HG03039 (cell line): ENCODE data around the gene DEFB112.

Source experiments
- ATAC-seq: cut with Tn5 transposase; IDR thresholded peaks from one replicate; pipeline ENCODE4 v1.9.1; 2021; ENCODE audit warnings: mild to moderate bottlenecking, moderate library complexity; ENCODE audit not compliant: unreplicated experiment

Gene DEFB112

DNA sequence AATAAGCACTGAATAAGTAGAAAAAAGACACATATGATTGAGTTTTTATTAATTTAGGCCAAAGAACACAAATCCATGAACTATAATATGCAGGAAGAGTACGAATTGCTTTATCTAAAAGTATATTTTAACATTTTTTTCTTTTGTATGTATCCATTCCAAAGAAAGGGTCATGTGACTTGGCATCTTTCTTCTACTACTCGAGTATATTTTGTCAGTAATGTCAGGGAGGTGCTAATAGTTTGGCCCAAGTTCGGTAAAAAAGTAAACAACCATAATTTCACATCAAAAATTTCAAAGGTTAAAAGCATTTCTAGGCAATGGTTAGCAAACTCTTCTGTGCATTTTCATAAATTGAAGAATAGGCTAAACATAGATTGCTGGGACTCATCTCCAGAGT lies 46.6 kb downstream of the DEFB112 start:
- no peak for ATAC-seq

DNA sequence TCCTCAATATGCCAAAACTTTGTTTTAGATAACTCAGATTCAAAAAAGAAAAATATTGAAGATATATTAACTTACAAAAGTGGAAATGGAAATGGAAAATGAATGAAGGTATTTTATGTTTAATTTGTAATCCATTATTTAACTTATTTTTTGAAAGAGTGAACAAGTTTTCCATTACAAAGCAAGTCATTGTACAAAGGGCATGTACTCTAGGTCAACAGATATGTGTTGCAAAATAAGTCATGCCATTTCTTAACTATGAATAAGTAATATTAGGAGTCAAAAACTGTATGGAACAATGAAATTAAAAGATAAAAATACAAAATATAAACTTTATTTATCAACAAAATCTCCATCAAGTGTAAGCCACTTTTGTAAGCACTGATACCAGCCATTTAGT lies 54.5 kb downstream of the DEFB112 start:
- ATAC-seq, result no peak
